ENCODE measurements around the gene NPIPB9.
"Not testable (repeated sequence)": the region's sequence is repeated elsewhere in the genome, so short reads cannot be mapped to it uniquely, and the experiment has no call there.

GRCh38 chr16:28731253-28731652 is 20.3 kb upstream of the NPIPB9 start:
- TF ChIP-seq ELF4 (IDR thresholded peaks at IDR 0.05); SUZ12 (IDR thresholded peaks at IDR 0.05); FOXA1 (IDR thresholded peaks at IDR 0.05); TARDBP (IDR thresholded peaks at IDR 0.05); NFRKB (IDR thresholded peaks at IDR 0.05); L3MBTL2 (conservative IDR thresholded peaks at IDR 0.05); HDGF (IDR thresholded peaks at IDR 0.05; ENCODE audit: borderline replicate concordance); FOXK2 (IDR thresholded peaks at IDR 0.05); ZNF384 (IDR thresholded peaks at IDR 0.05); CTBP1 (IDR thresholded peaks at IDR 0.05; ENCODE audit: borderline replicate concordance); LEF1 (IDR thresholded peaks at IDR 0.05; ENCODE audit: borderline replicate concordance): not testable (repeated sequence)
